SU-DHL-6 (cell line): ENCODE data around the gene PIGC.

Source experiments
- H2AFZ ChIP-seq: fragments of 200-600 bp; sonication (generic); 2 replicates; pipeline ENCODE4 v1.6.1; 2014; ENCODE audit warnings: low read depth, mild to moderate bottlenecking, moderate library complexity, mixed read lengths, antibody characterized with exemption, low read length; ENCODE audit not compliant: severe bottlenecking
- H3F3A ChIP-seq: fragments of 200-600 bp; shearing (Covaris generic); 2 replicates; pipeline ENCODE4 v1.6.0; 2016; ENCODE audit warnings: antibody characterized with exemption, mild to moderate bottlenecking; ENCODE audit not compliant: insufficient read depth
- H3K27ac ChIP-seq: fragments of 200-600 bp; sonication (generic); 2 replicates; pipeline ENCODE4 v1.5.1; 2016; ENCODE audit warnings: low read depth, mild to moderate bottlenecking, low read length, moderate library complexity, mixed read lengths
- H3K27me3 ChIP-seq: fragments of 200-600 bp; sonication (generic), shearing (Covaris generic); 2 replicates; pipeline ENCODE4 v1.6.0; 2014; ENCODE audit warnings: mild to moderate bottlenecking, low read length
- H3K36me3 ChIP-seq: fragments of 200-600 bp; sonication (generic); 2 replicates; pipeline ENCODE4 v1.6.1; 2014; ENCODE audit warnings: mild to moderate bottlenecking, low read length, mixed read lengths
- H3K4me2 ChIP-seq: fragments of 300-600, 200-600 bp; shearing (Covaris generic), sonication (generic); 2 replicates; pipeline ENCODE4 v1.6.0; 2014; ENCODE audit warnings: low read length, low read depth, mild to moderate bottlenecking; ENCODE audit not compliant: poor library complexity, severe bottlenecking
- H3K4me3 ChIP-seq: fragments of 200-600 bp; sonication (generic); 2 replicates; pipeline ENCODE4 v1.5.1; 2014; ENCODE audit warnings: antibody characterized with exemption, low read length, mild to moderate bottlenecking, mixed read lengths; ENCODE audit not compliant: insufficient read depth, poor library complexity, severe bottlenecking
- H3K79me2 ChIP-seq: fragments of 200-600 bp; sonication (generic); 2 replicates; pipeline ENCODE4 v1.6.1; 2014; ENCODE audit warnings: mild to moderate bottlenecking, low read length, moderate library complexity; ENCODE audit not compliant: insufficient read depth
- H3K9ac ChIP-seq: fragments of 200-600 bp; sonication (generic); 2 replicates; pipeline ENCODE4 v1.7.0; 2014; ENCODE audit warnings: mild to moderate bottlenecking, low read length
- H3K9me2 ChIP-seq: fragments of 200-600 bp; sonication (generic); replicated peaks from 2 replicates; pipeline ENCODE4 v1.6.1; 2014; ENCODE audit warnings: low read length; ENCODE audit not compliant: insufficient read depth
- H3K9me3 ChIP-seq: fragments of 200-600 bp; sonication (generic); 2 replicates; pipeline ENCODE4 v1.6.1; 2014; ENCODE audit warnings: low read length, mixed read lengths; ENCODE audit not compliant: insufficient read depth
- H4K20me1 ChIP-seq: fragments of 200-600 bp; sonication (generic); 2 replicates; pipeline ENCODE4 v1.6.1; 2014; ENCODE audit warnings: low read depth, mild to moderate bottlenecking, antibody characterized with exemption, low read length, moderate library complexity, mixed read lengths
- EZH2phosphoT487 ChIP-seq: fragments of 200-600 bp; sonication (generic), shearing (Covaris generic); conservative IDR thresholded peaks from 2 replicates; pipeline ENCODE4 v1.6.1; 2018; ENCODE audit warnings: mild to moderate bottlenecking, antibody characterized with exemption, low read length, moderate library complexity, mixed read lengths
- TF ChIP-seq, protein P1 (sequence below): fragments of 200-600 bp; sonication (generic); IDR thresholded peaks from one replicate; pipeline ENCODE4 v1.5.1; 2017; ENCODE audit warnings: antibody characterized with exemption, mild to moderate bottlenecking, low read length, moderate library complexity; ENCODE audit not compliant: insufficient read depth, poor library complexity, severe bottlenecking

PIGC gene

DNA sequence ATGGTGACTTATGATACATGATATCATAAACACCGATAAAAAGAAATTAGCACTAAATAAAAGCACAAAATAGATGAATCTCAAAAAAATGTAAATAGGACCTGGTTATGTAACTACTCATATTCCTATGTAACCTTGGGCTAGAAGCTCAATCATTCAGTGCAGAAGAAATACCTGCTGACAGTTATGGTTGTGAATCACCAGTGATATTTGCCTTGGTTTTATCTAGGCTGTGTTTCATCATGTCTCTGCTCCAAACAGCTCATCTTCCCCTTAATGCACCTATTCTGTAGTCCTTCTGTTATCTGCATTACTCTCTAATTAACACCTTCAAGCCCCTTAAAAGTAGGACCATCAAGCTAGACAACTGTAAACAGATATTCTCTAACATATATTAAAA lies 16.3 kb upstream of the PIGC start:
- Histone ChIP-seq H2AFZ (no peak overlapping the region), H3K9me3 (no peaks in the 10 kb centered on the region), H3K4me2 (no peak overlapping the region), H4K20me1 (no peaks in the 10 kb centered on the region), H3K9ac (no peak overlapping the region), H3K79me2 (no peaks in the 10 kb centered on the region), H3K36me3 (no peaks in the 10 kb centered on the region), H3K4me3 (no peak overlapping the region), H3K27me3 (no peaks in the 10 kb centered on the region), H3K9me2 (no peaks in the 10 kb centered on the region), H3F3A (no peaks in the 10 kb centered on the region), H3K27ac (no peak overlapping the region)
- TF ChIP-seq, protein P1, sequence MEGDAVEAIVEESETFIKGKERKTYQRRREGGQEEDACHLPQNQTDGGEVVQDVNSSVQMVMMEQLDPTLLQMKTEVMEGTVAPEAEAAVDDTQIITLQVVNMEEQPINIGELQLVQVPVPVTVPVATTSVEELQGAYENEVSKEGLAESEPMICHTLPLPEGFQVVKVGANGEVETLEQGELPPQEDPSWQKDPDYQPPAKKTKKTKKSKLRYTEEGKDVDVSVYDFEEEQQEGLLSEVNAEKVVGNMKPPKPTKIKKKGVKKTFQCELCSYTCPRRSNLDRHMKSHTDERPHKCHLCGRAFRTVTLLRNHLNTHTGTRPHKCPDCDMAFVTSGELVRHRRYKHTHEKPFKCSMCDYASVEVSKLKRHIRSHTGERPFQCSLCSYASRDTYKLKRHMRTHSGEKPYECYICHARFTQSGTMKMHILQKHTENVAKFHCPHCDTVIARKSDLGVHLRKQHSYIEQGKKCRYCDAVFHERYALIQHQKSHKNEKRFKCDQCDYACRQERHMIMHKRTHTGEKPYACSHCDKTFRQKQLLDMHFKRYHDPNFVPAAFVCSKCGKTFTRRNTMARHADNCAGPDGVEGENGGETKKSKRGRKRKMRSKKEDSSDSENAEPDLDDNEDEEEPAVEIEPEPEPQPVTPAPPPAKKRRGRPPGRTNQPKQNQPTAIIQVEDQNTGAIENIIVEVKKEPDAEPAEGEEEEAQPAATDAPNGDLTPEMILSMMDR = no peak
- TF ChIP-seq EZH2phosphoT487 = no peak

DNA sequence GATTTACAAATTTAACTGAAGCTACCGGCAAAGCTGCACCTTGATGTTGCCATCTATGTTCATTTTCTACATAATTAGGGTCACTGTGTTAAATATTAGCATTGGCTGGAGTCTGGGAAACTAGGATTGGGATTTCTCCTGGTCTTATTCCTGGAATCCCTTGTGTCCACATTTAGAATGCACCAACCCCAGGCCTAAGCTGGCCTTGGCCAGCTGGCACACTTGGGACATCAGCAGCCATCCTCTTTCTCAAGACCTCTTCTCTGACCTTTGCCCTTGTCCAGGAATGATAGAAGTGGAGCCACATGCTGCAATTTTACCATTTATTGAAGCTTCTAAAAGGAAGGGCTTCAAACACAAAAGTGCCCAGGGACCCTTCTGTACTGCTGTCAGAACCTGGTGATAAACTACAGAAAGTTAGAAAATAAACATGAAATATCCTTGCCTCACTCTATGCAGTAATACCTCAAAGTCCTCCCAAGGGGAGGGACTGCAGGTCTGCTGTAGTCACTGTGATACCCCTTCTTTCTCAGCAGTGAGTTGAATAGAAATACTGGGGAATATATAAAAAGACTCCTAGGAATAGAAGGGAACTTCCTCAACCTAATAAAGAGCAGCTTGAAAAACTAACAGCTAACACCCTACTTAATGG lies 13.7 kb upstream of the PIGC start:
- H3K27ac ChIP-seq = no peak overlapping the region
- H3K9ac ChIP-seq = no peak overlapping the region
- H3F3A ChIP-seq = no peaks in the 10 kb centered on the region
- no peaks in the 10 kb centered on the region for H4K20me1 ChIP-seq
- H3K27me3 ChIP-seq = no peaks in the 10 kb centered on the region
- H2AFZ ChIP-seq = no peak overlapping the region
- no peaks in the 10 kb centered on the region for H3K9me2 ChIP-seq
- H3K4me3 ChIP-seq = no peak overlapping the region
- H3K79me2 ChIP-seq = no peaks in the 10 kb centered on the region
- TF ChIP-seq, protein P1 = no peak
- no peak for TF ChIP-seq EZH2phosphoT487
- H3K36me3 ChIP-seq = no peaks in the 10 kb centered on the region
- H3K9me3 ChIP-seq = no peaks in the 10 kb centered on the region
- H3K4me2 ChIP-seq = no peak overlapping the region

DNA sequence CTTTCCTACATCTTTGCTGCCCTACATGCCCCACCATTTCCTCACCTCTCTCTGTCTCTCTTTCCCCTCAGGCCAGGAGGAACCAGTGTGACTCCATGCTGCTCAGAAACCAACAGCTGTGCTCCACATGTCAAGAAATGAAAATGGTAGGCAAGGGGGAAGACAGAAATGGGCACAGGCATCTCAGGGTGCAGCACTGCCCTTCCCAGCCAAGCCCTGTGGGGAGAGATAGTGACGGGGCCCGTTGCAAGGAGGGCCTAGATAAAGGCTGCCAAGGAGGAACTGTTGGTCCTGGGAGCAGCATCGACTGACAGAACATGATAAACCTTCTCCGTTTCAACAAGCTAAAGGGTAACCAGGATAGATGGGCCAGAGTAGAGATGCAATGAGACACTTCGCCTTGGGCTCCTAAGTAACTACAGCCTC lies 12.5 kb upstream of the PIGC start:
- H3K9me2 ChIP-seq = no peaks in the 10 kb centered on the region
- H3K27ac ChIP-seq = no peak overlapping the region
- no peaks in the 10 kb centered on the region for H3F3A ChIP-seq
- no peaks in the 10 kb centered on the region for H3K79me2 ChIP-seq
- no peaks in the 10 kb centered on the region for H3K36me3 ChIP-seq
- H3K9me3 ChIP-seq = no peaks in the 10 kb centered on the region
- H4K20me1 ChIP-seq = no peaks in the 10 kb centered on the region
- no peak overlapping the region for H2AFZ ChIP-seq
- H3K9ac ChIP-seq = no peak overlapping the region
- no peaks in the 10 kb centered on the region for H3K27me3 ChIP-seq
- no peak overlapping the region for H3K4me3 ChIP-seq
- TF ChIP-seq, protein P1 = no peak
- TF ChIP-seq EZH2phosphoT487 = no peak
- no peak overlapping the region for H3K4me2 ChIP-seq
